ENCODE data around the gene SLC22A15.

DNA sequence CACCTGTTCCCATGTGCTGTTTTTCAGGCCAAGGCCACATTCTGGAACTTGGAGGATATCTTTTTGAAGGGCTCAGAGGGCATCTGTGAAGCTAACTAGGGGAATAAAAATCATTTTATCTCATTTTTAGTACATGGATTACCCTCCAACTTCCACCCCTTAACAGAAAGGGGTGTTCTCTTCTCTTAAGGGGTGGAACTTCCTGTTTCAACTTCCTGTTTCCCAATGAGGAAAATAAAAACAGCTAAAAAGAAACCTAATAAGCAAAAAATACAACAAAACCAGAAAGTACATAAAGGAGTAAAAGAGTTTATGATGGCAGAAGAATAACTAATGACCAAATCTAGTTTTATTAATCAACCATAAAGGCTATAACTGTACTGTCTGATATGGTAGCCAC is 24.8 kb upstream of the SLC22A15 start:
- no peak for TF ChIP-seq POLR2A (IDR thresholded peaks at IDR 0.05; ENCODE audit: low read depth, low read length)
- no peak for TF ChIP-seq TAF1 (IDR thresholded peaks at IDR 0.05; ENCODE audit: low read depth, low read length)
- TF ChIP-seq POLR2AphosphoS5 (IDR thresholded peaks at IDR 0.05; ENCODE audit: low read depth, low read length), result no peak
